OCI-LY1 (cell line): Measurements from ENCODE around the gene RHEBL1.
A peak's percentile ranks its signal among the peaks of the same experiment; 100 is the strongest.

ENCODE experiments used
- H2AFZ ChIP-seq: fragments of 200-600 bp; sonication (generic), shearing (Covaris generic); 2 replicates; pipeline ENCODE4 v1.6.0; 2014; ENCODE audit warnings: antibody characterized with exemption, mild to moderate bottlenecking, low read length
- H3F3A ChIP-seq: fragments of 200-600 bp; sonication (generic), shearing (Covaris generic); 2 replicates; pipeline ENCODE4 v1.6.0; 2014; ENCODE audit warnings: mild to moderate bottlenecking, antibody characterized with exemption, low read length, moderate library complexity; ENCODE audit not compliant: insufficient read depth
- H3K27ac ChIP-seq: fragments of 200-600 bp; sonication (generic); 2 replicates; pipeline ENCODE4 v1.5.1; 2014; ENCODE audit warnings: low read length, mixed run types, mild to moderate bottlenecking, low read depth; ENCODE audit not compliant: poor library complexity, severe bottlenecking
- H3K27me3 ChIP-seq: fragments of 200-600 bp; sonication (generic); 2 replicates; pipeline ENCODE4 v1.6.0; 2014; ENCODE audit warnings: antibody characterized with exemption, mild to moderate bottlenecking, low read length, moderate library complexity; ENCODE audit not compliant: insufficient read depth
- H3K36me3 ChIP-seq: fragments of 200-600 bp; sonication (generic); 2 replicates; pipeline ENCODE4 v1.6.1; 2014; ENCODE audit warnings: mild to moderate bottlenecking, antibody characterized with exemption, low read length, moderate library complexity, mixed read lengths; ENCODE audit not compliant: insufficient read depth
- H3K4me1 ChIP-seq: fragments of 200-600 bp; sonication (generic); 2 replicates; pipeline ENCODE4 v1.5.1; 2014; ENCODE audit warnings: mild to moderate bottlenecking, low read length, moderate library complexity; ENCODE audit not compliant: insufficient read depth, severe bottlenecking
- H3K4me2 ChIP-seq: fragments of 200-600 bp; sonication (generic), shearing (Covaris generic); 2 replicates; pipeline ENCODE4 v1.6.1; 2014; ENCODE audit warnings: low read length
- H3K4me3 ChIP-seq: fragments of 200-600 bp; sonication (generic); 2 replicates; pipeline ENCODE4 v1.5.1; 2014; ENCODE audit warnings: low read length, low read depth, mild to moderate bottlenecking, mixed read lengths; ENCODE audit not compliant: poor library complexity, severe bottlenecking
- H3K79me2 ChIP-seq: fragments of 200-600 bp; shearing (Covaris generic); 2 replicates; pipeline ENCODE4 v1.6.1; 2016; ENCODE audit warnings: mixed run types, low read length, mixed read lengths; ENCODE audit not compliant: insufficient read depth
- H3K9ac ChIP-seq: fragments of 200-600 bp; sonication (generic), shearing (Covaris generic); 2 replicates; pipeline ENCODE4 v1.6.1; 2014; ENCODE audit warnings: mild to moderate bottlenecking, low read length, mixed read lengths
- H3K9me2 ChIP-seq: fragments of 200-600 bp; sonication (generic), shearing (Covaris generic); 2 replicates; pipeline ENCODE4 v1.6.1; 2014; ENCODE audit warnings: low read depth, mild to moderate bottlenecking, low read length, mixed read lengths
- H3K9me3 ChIP-seq: fragments of 200-600 bp; shearing (Covaris generic); 2 replicates; pipeline ENCODE4 v1.6.1; 2014; ENCODE audit warnings: low read length, mixed read lengths
- H4K20me1 ChIP-seq: fragments of 200-600 bp; sonication (generic), shearing (Covaris generic); 2 replicates; pipeline ENCODE4 v1.6.0; 2016; ENCODE audit warnings: mild to moderate bottlenecking, low read length; ENCODE audit not compliant: insufficient read depth
- CTCF ChIP-seq: fragments of 200-600 bp; sonication (generic), shearing (Covaris generic); IDR thresholded peaks from 2 replicates; pipeline ENCODE4 v1.5.1; 2017; ENCODE audit warnings: mild to moderate bottlenecking, antibody characterized with exemption, low read length, moderate library complexity, mixed read lengths
- EZH2 ChIP-seq: fragments of 200-600 bp; sonication (generic), shearing (Covaris generic); IDR thresholded peaks from 2 replicates; pipeline ENCODE4 v1.8.0; 2017; ENCODE audit warnings: borderline replicate concordance, mixed run types, mild to moderate bottlenecking, antibody characterized with exemption, low read length, moderate library complexity, mixed read lengths

The RHEBL1 gene

GRCh38 chr12:49092086-49092815, 22.5 kb upstream of the RHEBL1 start:
- Histone ChIP-seq H4K20me1 (no peaks in the 10 kb centered on the region), H3K9me2 (no peaks in the 10 kb centered on the region), H3K79me2 (no peaks in the 10 kb centered on the region), H3K9me3 (no peaks in the 10 kb centered on the region), H3K27ac (no peak overlapping the region), H3K4me1 (peaks cover 27% of the 10 kb centered on the region), H2AFZ (no peak overlapping the region), H3K27me3 (no peaks in the 10 kb centered on the region; the same call in none of the 2 replicates), H3K4me2 (no peak overlapping the region), H3K9ac (no peak overlapping the region), H3K36me3 (peaks cover 11% of the 10 kb centered on the region), H3F3A (no peaks in the 10 kb centered on the region), H3K4me3 (no peak overlapping the region)
- peak; percentile 33; the same call in 1 of the 2 replicates for TF ChIP-seq CTCF
- no peak for TF ChIP-seq EZH2

GRCh38 chr12:49091836-49092085, 22.0 kb upstream of the RHEBL1 start:
- no peak for TF ChIP-seq EZH2
- no peak for TF ChIP-seq CTCF
- Histone ChIP-seq H2AFZ (no peak overlapping the region), H3K9ac (no peak overlapping the region), H3K36me3 (peaks cover 6% of the 10 kb centered on the region; the same call in 1 of the 2 replicates), H4K20me1 (no peaks in the 10 kb centered on the region), H3K9me3 (no peaks in the 10 kb centered on the region), H3F3A (no peaks in the 10 kb centered on the region), H3K79me2 (no peaks in the 10 kb centered on the region), H3K4me2 (no peak overlapping the region), H3K27me3 (no peaks in the 10 kb centered on the region; the same call in none of the 2 replicates), H3K4me1 (peaks cover 27% of the 10 kb centered on the region), H3K27ac (no peak overlapping the region), H3K9me2 (no peaks in the 10 kb centered on the region), H3K4me3 (no peak overlapping the region)

GRCh38 chr12:49091056-49091835, 21.5 kb upstream of the RHEBL1 start:
- Histone ChIP-seq H2AFZ (no peak overlapping the region), H3K27me3 (no peaks in the 10 kb centered on the region; the same call in none of the 2 replicates), H3F3A (no peaks in the 10 kb centered on the region), H3K79me2 (no peaks in the 10 kb centered on the region), H3K4me1 (peaks cover 27% of the 10 kb centered on the region), H3K9me2 (no peaks in the 10 kb centered on the region), H3K4me2 (no peak overlapping the region), H3K9me3 (no peaks in the 10 kb centered on the region), H3K36me3 (peaks cover under 1% of the 10 kb centered on the region; the same call in 1 of the 2 replicates), H3K27ac (no peak overlapping the region), H4K20me1 (no peaks in the 10 kb centered on the region), H3K4me3 (no peak overlapping the region), H3K9ac (no peak overlapping the region)
- TF ChIP-seq EZH2: no peak
- TF ChIP-seq CTCF: no peak
